Measurements from ENCODE around the gene NIT2. TPM values are rescaled to one million over a fixed set of nuclear protein-coding genes. Genes with fewer than 3 reads are reported as not detected.

NIT2 gene
- total and polyA plus RNA-seq, 10 of the 15 experiments (the other 5 are each of a cell fraction or from before 2014, with no cell fraction given), result 49.3 to 215 (median 76.4) TPM

- Histone ChIP-seq H3K9me3 (replicated peaks; ENCODE audit: control insufficient read depth, insufficient read depth, low read length) (peaks cover 12% of the 10 kb centered on the region; the same call in 2 of the 3 replicates), H3K27me3 (replicated peaks in 1 of 2; ENCODE audit: control insufficient read depth in 2 of 2, insufficient read depth in 2 of 2, low read length in 1 of 2) (no peaks in the 10 kb centered on the region), H4K20me1 (ENCODE audit: control insufficient read depth, insufficient read depth) (no peaks in the 10 kb centered on the region), H3K4me3 (no peak overlapping the region), H3K4me1 (ENCODE audit: control insufficient read depth, insufficient read depth, low read length) (no peaks in the 10 kb centered on the region), H3K79me2 (ENCODE audit: control insufficient read depth, insufficient read depth, low read length) (peaks cover 17% of the 10 kb centered on the region), H3K27ac (ENCODE audit: control insufficient read depth, insufficient read depth) (no peak overlapping the region), H3K36me3 (ENCODE audit: control insufficient read depth in 2 of 2, insufficient read depth in 2 of 2, low read length in 1 of 2) (no peaks in the 10 kb centered on the region; a peak in 2 of 4 replicates), H2AFZ (ENCODE audit: control insufficient read depth, low read depth, low read length) (no peak overlapping the region), H3K9ac (ENCODE audit: control insufficient read depth, insufficient read depth, low read length) (no peak overlapping the region), H3K4me2 (ENCODE audit: control insufficient read depth, insufficient read depth) (no peak overlapping the region)
- ChIA-PET CTCF (interaction anchor here (0.6 kb wide), 1 partner anchor 9 kb away, joined by 3 read pairs; no protein-coding TSS in a partner anchor), SMC1A (ENCODE audit: uncharacterized antibody, unreplicated experiment) (interaction anchor here (0.8 to 1.0 kb wide), 3 partner anchors 22 to 86 kb away, joined by 3 read pairs; no protein-coding TSS in a partner anchor), POLR2A (no interaction called here), RAD21 (ENCODE audit: unreplicated experiment) (no interaction called here)
- no peak for FAIRE-seq
- WGBS (ENCODE audit: insufficient coverage, insufficient replicate concordance, low lambda C conversion rate, missing lambda C conversion rate), result 85% methylated on average over 4 of the region's 4 CpGs
- no peak for ATAC-seq
- intact Hi-C loops (cut with micrococcal nuclease; ENCODE audit: unreplicated experiment) (no loop called here), in situ Hi-C loops (cut with MboI) (no loop called here)
- no TSS peak for BruUV-seq (replicated peaks)
- DNase-seq (ENCODE audit: low read depth, low spot score), result no peak
- TF ChIP-seq EED (IDR thresholded peaks at IDR 0.05; ENCODE audit: low read depth) (no peak), SREBF1 (IDR thresholded peaks at IDR 0.05; ENCODE audit: low read length) (no peak), ELK1 (IDR thresholded peaks at IDR 0.05; ENCODE audit: low read depth, low read length) (no peak), CTCF (IDR thresholded peaks at IDR 0.05 in 2 of 3, conservative IDR thresholded peaks at IDR 0.05 in 1 of 3; ENCODE audit: control insufficient read depth in 2 of 3, extremely low read depth in 1 of 3, insufficient read depth in 1 of 3, low read depth in 3 of 3, low read length in 3 of 3) (no peak), TCF7 (IDR thresholded peaks at IDR 0.05; ENCODE audit: borderline replicate concordance) (no peak), TARDBP (IDR thresholded peaks at IDR 0.05; ENCODE audit: borderline replicate concordance) (no peak), HDAC6 (IDR thresholded peaks at IDR 0.05; ENCODE audit: unreplicated experiment) (no peak), SUPT20H (IDR thresholded peaks at IDR 0.05; ENCODE audit: borderline replicate concordance, control insufficient read depth, low read depth, low read length) (no peak), CEBPZ (IDR thresholded peaks at IDR 0.05; ENCODE audit: low read depth, low read length) (no peak), MTA3 (IDR thresholded peaks at IDR 0.05; ENCODE audit: borderline replicate concordance, low read length) (no peak), RAD21 (IDR thresholded peaks at IDR 0.05; ENCODE audit: insufficient read depth, low read depth, low read length) (no peak), POLR2AphosphoS2 (IDR thresholded peaks at IDR 0.05; ENCODE audit: low read depth, low read length) (no peak), LARP7 (IDR thresholded peaks at IDR 0.05) (no peak), PRDM15 (CRISPR knock-in tag; IDR thresholded peaks at IDR 0.05) (no peak)
Observed at GRCh38 chr3:100407977-100408532, 73.5 kb downstream of the NIT2 start.
